Left lobe of liver (tissue), 2 donors: ENCODE results near the gene SLC4A8. TPM values are rescaled to one million over a fixed set of nuclear protein-coding genes. Genes with fewer than 3 reads are reported as not detected.

Experiments used
- ATAC-seq: fragments of 200-7000 bp; cut with Tn5 transposase; one replicate; pipeline ENCODE4 v1.9.1; 2020; ENCODE audit warnings: mild to moderate bottlenecking, moderate library complexity
- DNase-seq: peaks from one replicate; pipeline ENCODE4 v3.0.0-alpha.2; 2020; ENCODE audit warnings: low spot score
- total RNA-seq: library from RNA; stranded (reverse); gene quantifications from one replicate; pipeline ENCODE4 v1.2.1, GENCODE V29; 2021
- donor health status: DM: no; HTN: no; CAD: no; lungs with moderate emphysema.
- donor health status: DM: no; HTN: yes; CAD: no.

Gene SLC4A8
- total RNA-seq, 1 donor from 2014 or later: 0.35 TPM

- no peak for ATAC-seq
- no peak for DNase-seq
Observed at GRCh38 chr12:51549637-51550036, 125.0 kb downstream of the SLC4A8 start.

Other genes starting within 250 kb of the SLC4A8 start
- gene POU6F1, start 206.8 kb upstream of the SLC4A8 start, total RNA-seq: 7.3 TPM
- 74.5 TPM for gene DAZAP2, start 186.0 kb upstream of the SLC4A8 start, total RNA-seq
- gene SMAGP, start 154.4 kb upstream of the SLC4A8 start, total RNA-seq: 4.0 TPM
- 2.7 TPM for gene BIN2, start 100.7 kb upstream of the SLC4A8 start, total RNA-seq
- gene CELA1, start 78.2 kb upstream of the SLC4A8 start, total RNA-seq: not detected
- 1.7 TPM for gene GALNT6, start 33.4 kb upstream of the SLC4A8 start, total RNA-seq
- gene SCN8A, start 166.4 kb downstream of the SLC4A8 start, total RNA-seq: 5.3 TPM